NB4 (cell line): ENCODE results near the gene CYB561.

Experiments used
- CTCF ChIP-seq: IDR thresholded peaks from one replicate; pipeline ENCODE4 v1.5.1; 2012; ENCODE audit warnings: low read depth, low read length
- POLR2A ChIP-seq: IDR thresholded peaks from 2 replicates; pipeline ENCODE4 v1.6.1; 2011; ENCODE audit warnings: mild to moderate bottlenecking; ENCODE audit not compliant: insufficient read length; ENCODE audit errors: extremely low read depth

DNA sequence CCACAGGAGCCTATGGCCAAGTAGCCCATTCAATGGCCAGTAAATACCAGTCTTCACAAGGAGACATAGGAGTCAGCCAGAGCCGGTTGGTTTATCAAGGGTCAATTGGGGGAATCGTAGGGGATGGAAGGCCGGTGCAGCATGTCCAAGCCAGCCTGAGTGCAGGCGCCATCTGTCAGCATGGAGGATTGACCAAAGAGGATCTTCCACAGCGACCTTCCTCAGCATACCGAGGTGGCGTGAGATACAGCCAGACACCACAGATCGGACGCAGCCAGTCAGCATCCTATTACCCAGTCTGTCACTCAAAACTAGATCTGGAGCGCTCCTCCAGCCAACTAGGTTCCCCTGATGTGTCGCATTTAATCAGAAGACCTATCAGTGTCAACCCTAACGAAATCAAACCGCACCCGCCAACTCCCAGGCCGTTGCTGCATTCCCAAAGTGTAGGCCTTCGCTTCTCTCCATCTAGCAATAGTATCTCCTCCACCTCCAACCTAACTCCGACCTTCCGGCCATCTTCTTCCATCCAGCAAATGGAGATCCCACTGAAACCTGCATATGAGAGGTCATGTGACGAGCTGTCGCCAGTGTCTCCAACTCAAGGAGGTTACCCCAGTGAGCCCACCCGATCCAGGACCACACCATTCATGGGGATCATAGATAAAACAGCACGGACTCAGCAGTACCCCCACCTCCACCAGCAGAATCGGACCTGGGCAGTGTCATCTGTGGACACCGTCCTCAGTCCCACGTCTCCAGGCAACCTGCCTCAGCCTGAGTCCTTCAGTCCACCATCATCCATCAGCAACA is 25.0 kb downstream of the CYB561 start:
- TF ChIP-seq CTCF, result no peak
- TF ChIP-seq POLR2A, result no peak
